Measurements from ENCODE around the gene IDI1.
"Not testable (repeated sequence)": the region's sequence is repeated elsewhere in the genome, so short reads cannot be mapped to it uniquely, and the experiment has no call there.

The IDI1 gene

DNA sequence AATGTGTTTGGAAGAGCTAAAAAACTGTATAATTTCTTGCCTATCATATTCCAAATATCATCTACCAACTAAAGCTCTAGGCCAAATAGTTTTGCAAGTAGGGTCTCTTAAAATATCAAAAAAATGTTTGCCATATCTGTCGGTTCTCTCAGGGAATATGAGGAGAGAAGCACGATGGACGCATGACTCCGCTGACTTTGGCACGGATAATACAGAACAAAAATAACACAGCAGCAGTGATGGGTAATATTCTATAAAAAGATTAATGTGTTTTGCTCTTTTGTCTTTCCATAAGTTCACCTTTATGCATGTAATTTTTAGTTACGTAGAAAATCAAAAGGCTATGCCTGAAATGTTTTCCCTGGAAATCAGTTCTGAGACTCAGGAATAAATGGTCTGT lies 22.3 kb downstream of the IDI1 start:
- no peak for DNase-seq

DNA sequence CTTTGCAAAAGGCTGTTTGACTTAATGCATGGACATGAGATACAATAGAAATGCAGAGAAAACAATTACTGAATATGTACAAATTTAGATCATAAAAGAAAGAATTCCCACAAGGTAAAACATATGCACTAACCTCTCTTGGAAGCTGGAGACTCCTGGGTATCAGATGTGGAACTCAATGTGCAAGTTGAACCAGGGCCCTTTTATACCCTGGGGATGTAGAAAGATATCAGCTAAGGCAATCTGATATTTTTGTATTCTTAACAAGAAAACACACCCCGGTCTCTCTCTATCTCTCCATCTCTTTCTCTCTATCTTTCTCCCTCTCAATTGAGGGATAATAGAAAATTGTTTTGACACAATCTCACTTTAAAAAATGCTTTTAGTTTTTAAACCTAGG lies 23.2 kb downstream of the IDI1 start, which contains the start of gene IDI2:
Gene IDI2 (minus strand): TSS at position 177 of the 400 bp plus-strand sequence. CDS start 1,136 bp downstream, outside the sequence.
- no peak for DNase-seq

DNA sequence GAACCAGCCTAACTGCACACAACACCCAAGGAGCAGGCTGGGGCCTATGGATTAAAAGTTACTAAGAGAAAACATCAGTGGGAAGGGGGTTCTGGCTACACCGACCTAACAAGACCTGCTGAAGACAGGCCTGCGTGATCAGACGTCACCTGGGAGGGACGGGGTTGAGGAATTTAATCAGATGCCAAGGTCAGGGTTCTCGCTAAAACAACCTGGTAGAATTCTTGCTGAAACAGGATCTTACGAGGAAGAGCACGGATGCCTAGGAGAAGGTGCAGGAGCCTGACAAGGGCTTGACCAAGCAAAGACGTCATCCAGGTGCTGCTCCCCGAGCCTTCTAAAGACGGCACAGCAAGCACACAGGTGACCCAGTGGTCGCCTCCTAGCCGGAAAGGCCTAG lies 24.8 kb downstream of the IDI1 start:
- no peak for DNase-seq

DNA sequence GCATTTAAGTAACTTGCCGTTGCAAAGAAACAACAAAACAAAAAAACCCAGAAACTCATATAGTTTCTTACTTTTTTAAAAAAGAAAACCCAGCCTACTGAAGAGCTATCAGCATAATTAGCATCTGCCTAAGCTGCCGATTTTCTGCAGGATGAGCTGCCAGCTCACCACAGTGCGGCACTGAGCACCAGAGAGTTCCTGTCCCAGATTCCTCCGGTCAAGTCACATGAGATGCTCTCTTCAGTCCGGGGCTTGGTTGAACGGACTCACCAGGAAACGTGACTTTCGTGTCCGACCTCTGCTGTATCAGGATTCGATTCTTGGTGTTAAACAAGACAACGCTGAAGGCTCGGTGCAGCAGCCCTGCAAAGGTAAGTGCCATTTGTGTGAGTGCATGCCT lies 26.5 kb downstream of the IDI1 start:
- no peak for DNase-seq

DNA sequence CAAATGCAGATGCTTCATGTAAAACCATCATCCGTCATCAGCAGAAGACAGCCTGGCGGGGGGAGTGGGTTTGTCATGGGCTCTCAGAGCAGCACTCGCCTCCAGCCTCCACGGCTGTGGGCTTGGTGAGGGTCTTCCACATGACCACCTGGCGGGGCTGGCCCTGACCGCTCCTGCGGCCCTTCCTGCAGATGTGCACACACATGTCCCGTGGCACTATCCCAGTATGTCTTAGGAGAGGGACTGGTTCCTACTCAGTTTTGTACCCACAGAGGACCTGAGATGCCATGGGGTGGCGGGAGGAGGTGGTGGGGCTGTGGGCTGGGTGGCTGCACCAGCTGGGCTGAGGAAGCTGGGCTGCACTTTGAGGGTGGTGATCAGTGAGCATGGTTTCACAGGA lies 28.0 kb downstream of the IDI1 start:
- DNase-seq: no peak

DNA sequence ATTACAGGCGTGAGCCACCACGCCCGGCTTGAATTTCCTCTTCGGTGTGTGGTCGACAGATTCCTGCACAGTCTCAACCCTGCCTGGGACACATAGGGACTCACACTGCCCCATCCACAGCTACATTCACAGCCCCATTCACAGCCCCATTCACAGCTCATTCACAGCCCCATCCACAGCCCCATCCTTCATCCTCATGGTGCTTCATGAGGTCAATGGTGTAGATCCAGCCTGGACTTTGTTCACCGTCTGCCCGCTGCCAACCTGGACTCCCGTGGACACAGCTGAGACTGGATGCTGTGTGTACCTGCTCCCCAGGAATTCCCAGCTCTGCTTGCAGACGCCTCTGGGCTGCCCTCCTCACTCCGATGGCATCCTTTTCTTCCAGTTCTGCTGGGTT lies 28.5 kb downstream of the IDI1 start:
- DNase-seq: no peak

DNA sequence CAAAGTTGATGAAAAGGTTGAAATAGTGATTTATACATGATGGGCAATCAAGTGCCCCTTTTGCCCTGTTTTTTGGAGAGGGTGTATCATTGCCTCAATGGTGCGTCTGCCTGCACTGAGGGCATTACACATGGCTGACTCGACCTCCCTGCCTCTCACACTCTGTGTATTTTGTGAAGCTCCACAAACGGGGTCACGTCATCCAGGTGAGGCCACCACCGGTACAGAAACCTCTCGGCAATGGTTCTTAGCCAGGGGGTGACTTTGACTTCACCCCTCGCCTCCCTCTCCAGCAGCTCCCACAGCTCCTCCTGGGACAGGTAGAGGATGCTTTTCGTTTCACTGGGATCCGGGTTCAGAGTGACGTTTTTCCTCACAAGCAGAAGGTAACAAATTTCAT lies 29.6 kb downstream of the IDI1 start:
- no peak for DNase-seq

DNA sequence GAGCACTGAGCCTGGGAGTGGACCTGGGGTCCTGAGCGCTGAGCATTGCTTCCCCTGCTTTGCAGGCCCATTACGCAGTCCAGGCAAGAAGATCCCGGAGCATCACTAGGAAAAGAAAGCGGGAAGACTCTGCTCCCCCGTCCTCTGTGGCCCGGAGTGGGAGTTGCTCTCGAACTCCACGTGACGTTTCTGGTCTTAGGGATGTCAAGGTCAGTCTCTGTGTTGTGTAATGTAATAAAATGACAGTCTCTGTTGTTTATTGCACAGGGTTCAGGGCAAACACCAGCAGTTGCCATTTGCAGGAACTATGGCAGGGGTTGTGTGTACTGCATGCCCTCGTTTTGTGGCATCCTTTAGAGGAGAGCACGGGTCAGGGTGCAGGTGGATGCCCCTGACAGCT lies 33.2 kb downstream of the IDI1 start:
- DNase-seq: no peak

DNA sequence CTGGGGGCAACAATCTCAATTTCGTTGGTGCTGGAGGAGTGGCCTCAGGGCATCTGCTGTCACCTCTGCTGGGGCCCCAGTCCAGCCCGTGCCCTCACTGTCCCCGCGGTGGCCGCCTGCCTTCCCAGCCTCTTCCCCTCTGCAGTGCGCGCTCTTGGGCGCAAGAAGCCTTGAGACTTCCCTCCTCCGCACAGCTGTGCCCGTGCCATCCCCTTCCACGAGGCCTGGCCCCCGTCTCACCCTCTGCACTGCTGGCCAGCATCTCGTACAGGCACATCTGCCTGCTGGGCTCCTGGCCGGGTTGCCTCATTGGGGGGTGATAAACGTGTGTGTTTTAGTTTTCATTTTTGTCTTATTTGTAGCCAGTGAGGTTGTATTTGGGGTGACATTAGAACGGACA lies 37.2 kb downstream of the IDI1 start:
- DNase-seq: no peak

DNA sequence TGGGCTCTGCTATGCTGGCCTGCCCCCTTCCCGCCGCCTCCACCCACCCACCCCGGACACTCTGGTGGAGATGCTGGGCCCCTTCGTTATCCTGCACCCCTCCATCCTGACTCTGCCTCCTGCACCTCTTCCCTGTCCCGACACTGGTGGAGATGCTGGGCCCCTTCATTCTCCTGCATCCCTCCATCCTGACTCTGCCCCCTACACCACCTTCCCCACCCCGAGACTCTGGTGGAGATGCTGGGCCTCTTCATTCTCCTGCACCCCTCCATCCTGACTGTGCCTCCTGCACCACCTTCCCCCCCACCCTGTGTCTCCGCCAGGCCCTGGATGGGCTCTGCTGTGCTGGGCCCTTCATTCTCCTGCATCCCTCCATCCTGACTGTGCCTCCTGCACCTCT lies 38.2 kb downstream of the IDI1 start:
- DNase-seq: no peak

DNA sequence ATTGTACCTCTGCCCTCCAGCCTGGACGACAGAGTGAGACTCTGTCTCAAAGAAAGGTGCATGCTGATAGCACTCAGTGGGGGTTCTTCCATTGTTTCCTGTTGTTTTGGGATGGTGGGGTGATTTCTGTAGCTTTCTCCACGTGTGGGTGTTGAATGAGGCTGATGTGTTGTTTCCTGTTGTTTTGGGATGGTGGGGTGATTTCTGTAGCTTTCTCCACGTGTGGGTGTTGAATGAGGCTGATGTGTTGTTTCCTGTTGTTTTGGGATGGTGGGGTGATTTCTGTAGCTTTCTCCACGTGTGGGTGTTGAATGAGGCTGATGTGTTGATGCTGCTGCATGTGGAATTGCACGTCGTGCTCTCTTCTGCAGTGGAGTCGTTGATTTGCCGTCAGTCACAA lies 39.0 kb downstream of the IDI1 start:
- not testable (repeated sequence) for DNase-seq

DNA sequence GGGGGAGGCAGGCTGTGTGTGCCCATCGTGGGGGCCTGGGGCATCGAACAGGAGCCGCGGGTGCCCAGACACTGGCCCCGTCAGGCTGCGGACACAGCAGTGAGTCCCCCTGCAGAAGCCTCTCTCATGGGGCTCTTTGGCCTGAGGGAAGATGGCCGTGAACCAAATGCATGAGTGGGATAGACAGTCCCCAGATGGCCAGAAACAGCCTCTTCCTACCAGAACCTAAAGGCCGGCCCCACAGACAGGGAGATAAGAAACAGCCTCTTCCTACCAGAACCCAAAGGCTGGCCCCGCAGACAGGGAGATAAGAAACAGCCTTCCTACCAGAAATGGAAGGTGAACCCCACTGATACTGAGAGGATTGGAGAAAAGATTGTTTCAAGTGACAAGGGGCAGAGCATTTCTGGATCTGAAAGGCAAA lies 39.8 kb downstream of the IDI1 start:
- no peak for DNase-seq

DNA sequence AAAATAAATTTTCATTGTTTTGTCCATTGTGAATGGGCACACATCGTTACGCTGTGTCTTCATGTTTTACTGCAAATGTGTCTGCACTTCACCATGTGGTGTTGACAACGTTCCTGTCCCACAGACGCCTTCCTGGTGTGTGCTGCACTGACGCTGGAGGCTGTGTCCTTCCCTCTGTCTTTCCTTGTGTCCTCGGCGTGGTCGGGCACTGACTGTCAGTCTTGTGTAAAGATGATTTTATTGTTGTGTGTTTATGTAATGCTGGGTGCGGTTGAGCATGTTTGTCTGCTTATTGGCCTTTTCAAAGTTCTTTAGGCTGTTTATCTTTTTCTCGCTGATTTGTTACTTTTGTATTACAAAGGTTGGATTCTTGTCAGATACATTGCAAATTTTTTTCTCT lies 41.3 kb downstream of the IDI1 start:
- DNase-seq: no peak

DNA sequence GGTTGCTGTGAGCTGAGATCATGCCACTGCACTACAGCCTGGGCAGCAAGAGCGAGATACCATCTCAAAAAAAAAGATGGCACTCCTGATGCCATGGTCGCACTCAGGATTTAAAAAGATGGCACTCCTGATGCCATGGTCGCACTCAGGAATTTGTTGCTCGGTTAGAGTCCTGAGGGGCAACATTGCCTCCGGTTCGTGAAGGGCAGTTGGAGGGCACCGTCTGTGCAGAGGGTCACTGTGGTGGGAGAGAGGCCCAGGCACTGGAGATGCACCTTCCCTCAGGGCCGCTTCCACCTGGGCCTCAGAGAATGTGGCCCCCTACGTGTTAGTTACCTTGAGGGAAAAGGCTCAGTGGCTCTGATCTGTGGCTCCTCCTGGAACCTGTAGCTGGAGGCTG lies 42.3 kb downstream of the IDI1 start:
- DNase-seq: no peak

DNA sequence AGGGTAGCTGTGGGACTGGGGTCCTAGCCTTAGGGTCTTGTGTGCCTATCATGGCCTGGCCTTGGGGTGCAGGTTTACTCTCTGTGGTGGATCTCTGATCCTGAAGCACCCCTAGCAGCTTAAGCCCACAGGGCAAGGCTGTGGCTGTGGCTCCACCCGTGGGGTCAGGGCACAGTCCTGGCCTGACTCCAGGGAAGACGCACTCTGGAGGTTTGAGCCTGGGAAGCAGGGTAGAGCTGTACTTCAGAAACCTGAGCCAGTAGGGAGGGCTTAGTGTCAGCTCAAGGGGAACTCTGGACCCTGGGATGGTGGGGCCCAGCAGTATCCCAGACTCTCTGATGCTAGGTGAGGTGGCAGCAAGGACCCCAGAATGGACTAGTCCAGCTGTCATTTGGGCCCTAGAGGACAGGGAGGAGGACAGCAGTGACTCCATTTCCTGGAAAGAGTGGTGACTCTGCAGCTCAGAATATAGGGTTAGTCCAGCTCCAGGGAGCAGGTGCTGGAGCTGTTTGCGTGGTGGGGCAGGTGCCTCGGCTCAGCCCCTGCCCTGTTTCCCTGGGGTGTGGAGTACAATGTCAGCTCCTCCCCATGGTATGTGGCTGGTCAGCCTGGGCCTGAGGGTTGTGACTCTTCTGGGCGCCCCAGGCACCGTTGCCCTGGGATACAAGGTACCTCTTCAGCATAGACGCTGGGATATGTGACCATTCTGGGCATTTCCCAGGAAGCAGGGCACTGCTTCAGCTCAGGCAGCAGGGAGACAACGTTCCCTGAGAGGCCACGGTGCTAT lies 44.8 kb downstream of the IDI1 start:
- DNase-seq: no peak

DNA sequence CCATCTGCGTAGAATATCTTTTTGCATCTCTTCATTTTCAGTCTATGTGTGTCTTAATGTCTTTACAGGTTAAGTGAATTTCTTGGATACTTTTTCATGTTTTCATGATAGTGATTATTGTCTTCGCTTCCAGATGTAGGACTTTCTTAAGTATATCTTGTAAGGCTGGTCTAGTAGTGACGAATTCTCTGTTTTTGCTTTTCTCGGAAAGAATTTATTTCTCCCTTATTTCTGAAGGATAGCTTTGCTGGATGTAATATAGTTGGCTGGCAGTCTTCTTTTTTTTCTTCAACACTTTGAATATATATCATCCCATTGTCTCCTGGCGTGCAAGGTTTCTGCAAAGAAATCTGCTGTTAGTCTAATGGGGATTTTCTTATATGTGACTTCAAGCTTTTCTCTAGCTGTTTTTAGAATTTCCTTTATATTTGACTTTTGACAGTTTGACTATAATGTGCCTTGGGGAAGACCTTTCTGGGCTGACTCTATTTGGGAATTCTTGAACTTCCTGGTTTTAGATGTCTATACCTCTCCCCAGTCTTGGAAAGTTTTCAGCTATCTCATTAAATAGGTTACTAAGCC lies 46.4 kb downstream of the IDI1 start:
- no peak for DNase-seq

DNA sequence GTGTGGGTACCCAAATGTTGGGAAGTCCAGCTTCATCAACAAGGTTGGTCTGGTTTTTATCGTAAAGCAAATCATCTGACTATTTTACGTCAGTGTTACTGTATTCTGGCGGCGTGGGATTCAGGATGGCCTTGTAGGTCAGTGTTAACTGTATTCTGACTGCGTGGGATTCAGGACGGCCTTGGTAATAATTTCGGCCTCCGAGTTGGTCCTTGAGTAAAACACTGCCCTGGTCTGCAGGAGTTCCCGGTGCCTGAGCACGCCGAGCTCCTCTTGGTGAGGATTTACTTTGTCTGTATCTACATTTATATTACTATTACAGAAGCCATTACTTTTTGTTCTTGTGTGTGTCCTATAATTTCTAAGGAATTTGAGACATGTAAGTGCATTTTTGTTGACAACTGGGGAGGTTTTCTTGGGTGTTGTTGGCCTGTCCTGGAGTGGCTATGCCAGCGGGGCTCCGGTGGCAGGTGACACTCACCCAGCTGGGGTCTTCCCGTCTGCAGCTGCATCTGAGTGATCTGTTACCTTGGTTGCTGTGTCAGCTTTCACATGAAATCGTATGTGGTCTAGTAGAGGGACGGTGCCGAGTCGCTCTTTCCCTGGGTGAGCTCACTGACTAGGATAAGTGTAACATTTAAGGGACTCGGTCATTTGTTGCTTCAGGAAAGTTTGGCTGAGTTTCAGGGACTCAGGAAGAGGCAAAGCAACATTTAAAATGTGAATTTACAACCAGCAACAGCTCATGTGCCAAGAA lies 51.5 kb downstream of the IDI1 start:
- DNase-seq: no peak

DNA sequence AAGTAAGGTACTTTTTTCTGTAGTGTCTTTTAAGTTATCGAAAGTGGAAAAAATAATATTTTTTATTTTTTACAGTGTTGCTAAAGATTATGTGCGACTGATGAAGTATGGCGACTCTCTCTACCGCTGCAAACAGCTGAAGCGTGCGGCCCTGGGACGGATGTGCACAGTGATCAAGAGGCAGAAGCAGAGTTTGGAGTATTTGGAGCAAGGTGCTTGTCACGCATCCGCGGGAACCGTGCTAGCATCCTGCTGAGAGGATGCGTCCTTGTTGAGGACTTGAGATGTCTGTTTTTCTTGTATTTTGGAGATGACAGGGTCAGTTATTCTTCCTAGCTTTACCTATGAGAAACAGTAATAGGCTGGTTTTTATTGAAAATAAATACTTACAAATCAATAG lies 52.9 kb downstream of the IDI1 start:
- DNase-seq: no peak

DNA sequence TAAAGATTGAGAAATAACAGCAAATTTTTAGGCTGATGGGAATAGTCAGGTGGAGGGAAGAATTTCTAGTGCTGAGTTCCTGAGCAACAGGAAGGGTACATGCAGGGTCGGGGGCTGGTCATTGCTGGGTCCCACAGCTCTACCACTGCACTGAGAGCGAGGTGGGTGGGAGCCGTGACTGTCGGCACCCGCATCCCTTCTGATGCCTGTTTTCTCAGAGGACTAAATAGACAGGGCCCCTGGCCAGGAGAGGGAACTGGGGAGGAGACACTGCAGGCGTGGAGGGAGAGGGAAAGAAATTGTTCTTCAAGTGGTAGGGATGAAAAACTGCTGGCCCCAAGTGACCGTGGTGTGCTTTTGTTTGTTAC lies 53.4 kb downstream of the IDI1 start:
- DNase-seq: no peak

DNA sequence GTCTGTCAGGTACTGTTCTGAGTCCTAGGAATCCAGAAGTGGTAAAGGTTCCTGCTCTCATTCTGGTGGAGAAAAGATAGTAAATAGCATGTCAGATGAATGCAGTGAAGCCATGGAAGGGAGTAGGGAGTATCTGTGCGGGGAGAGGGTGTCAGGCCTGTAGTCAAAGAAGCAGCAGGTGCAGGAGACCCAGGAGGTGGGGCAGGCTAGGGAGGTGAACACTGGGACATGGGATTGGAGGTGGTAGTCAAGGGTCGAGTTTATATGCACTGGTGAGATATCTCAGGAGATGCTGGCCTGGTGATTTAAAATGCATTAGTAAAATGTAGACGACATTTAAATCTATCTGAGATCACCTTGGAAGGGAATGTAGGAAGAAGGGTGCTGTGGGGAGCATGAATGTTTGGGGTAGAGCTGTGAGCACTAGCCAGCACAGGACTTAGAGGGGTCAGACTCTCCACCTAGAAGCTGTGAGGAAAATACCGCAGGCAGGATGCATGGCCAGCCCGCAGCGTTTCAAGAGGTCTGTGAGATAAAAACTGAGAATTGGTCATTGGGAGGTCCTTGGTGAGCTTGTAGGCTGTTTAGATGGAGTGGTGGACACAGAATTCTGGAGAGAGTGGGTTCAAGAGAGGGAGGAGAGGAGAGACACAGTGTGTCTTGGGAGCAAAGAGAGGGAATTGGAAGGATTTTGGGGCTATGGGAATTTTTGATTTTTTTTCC lies 53.9 kb downstream of the IDI1 start:
- no peak for DNase-seq

DNA sequence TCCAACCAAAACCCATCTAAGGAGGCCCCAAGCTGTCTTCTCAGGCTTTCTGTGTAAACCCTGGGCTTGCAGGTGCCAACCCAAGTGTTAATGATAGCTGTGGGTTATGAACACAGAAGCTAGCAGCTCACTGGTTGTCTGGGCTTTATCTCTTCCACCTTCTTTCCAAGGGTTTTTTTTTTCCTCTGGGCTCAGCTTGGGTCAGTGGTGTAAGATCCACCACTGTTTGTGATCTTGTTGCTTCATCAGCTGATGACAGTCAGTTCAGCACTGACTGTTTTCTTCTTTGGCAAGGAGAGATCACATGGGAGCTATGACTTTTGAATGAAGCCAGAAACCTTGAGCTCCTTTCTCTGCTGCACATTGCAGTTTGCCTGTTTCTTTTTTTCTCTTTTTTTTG lies 56.0 kb downstream of the IDI1 start:
- DNase-seq: no peak

DNA sequence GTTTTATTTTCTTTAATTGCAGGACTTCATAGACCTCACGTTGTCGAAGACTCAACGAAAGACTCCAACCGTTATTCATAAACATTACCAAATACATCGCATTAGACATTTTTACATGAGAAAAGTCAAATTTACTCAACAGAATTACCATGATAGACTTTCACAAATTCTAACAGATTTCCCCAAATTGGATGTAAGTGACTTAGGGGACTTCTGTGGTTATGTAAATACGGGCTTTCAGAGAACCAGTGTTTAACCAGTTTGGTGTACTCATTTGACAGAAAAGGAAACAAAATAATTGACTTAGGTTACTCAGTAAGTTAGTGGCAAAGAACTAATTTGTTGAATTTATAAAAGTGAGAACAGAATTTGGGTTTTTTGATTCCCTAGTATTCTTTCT lies 56.5 kb downstream of the IDI1 start:
- DNase-seq: no peak

DNA sequence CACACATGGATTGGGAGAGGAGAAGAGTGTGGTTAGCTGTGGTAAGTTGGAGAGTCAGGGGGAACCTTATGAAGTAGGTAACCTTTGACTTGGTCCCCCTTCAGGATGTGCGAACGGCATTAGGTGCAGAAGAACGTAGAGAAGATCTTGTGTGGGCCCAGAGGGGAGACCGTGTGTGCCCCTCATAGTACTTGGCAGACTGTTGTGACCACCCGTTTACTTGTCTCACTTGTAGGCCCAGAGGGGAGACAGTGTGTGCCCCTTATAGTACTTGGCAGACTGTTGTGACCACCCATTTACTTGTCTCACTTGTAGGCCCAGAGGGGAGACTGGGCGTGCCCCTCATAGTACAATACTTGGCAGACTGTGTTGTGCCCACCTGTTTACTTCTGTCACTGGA lies 58.1 kb downstream of the IDI1 start:
- no peak for DNase-seq
